ENCODE measurements around the gene ARL16. TPM values are rescaled to one million over a fixed set of nuclear protein-coding genes. Genes with fewer than 3 reads are reported as not detected.

ARL16 gene
- total RNA-seq, 1 experiment from 2014 or later = 38.6 TPM

DNA sequence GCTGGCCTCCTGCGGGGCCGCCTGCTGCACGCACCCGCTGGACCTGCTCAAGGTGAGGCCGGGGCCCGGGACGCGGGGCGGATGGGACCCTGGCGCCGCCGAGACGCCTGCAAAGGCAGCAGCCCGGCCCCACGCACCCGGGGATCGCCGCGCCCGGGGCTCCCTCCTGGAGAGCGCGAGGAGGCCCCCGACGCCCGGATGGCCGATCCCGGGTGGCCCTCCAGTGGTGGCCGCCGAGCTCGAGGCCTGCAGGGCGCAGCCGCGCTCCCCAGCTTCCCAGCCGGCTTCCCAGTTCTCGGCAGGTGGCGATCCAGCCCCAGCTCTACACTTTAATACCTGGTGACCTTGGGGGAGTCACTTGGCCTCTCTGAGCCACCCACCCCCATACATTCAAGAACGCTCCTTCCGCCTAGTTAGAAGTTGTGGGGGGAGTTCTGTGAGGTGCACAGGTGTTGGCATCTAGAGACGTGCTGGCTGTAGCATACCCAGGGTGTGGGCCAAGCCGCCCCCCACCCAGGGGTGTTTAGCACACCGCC, 28.9 kb upstream of the ARL16 start:
- Mint-ChIP-seq H3K4me1 (ENCODE audit: insufficient read depth, unreplicated experiment) (peaks cover 6% of the 10 kb centered on the region), H3K27me3 (ENCODE audit: insufficient read depth, unreplicated experiment) (no peaks in the 10 kb centered on the region), H3K36me3 (ENCODE audit: insufficient read depth, unreplicated experiment) (peaks cover 42% of the 10 kb centered on the region), H3K4me3 (ENCODE audit: unreplicated experiment) (peak overlapping the region; percentile 84), H3K27ac (ENCODE audit: low read depth, unreplicated experiment) (peak overlapping the region; percentile 33), H3K9me3 (ENCODE audit: unreplicated experiment) (no peaks in the 10 kb centered on the region)
- intact Hi-C loops (cut with micrococcal nuclease) = no loop called here
- no TSS peak for BruUV-seq (replicated peaks)
- ChIA-PET POLR2A (interaction anchor here (0.5 to 6.0 kb wide), 10 partner anchors 10 to 157 kb away, joined by 3 to 63 read pairs (median 5); partner anchors contain the start of genes ARL16, HGS, MCRIP1 and MRPL12), CTCF (interaction anchor here (0.6 to 1.4 kb wide), 4 partner anchors 10 to 141 kb away, joined by 3 to 6 read pairs (median 4); no protein-coding TSS in a partner anchor)
- peak; percentile 38 for DNase-seq (ENCODE audit: unreplicated experiment)
- TF ChIP-seq, protein P1, sequence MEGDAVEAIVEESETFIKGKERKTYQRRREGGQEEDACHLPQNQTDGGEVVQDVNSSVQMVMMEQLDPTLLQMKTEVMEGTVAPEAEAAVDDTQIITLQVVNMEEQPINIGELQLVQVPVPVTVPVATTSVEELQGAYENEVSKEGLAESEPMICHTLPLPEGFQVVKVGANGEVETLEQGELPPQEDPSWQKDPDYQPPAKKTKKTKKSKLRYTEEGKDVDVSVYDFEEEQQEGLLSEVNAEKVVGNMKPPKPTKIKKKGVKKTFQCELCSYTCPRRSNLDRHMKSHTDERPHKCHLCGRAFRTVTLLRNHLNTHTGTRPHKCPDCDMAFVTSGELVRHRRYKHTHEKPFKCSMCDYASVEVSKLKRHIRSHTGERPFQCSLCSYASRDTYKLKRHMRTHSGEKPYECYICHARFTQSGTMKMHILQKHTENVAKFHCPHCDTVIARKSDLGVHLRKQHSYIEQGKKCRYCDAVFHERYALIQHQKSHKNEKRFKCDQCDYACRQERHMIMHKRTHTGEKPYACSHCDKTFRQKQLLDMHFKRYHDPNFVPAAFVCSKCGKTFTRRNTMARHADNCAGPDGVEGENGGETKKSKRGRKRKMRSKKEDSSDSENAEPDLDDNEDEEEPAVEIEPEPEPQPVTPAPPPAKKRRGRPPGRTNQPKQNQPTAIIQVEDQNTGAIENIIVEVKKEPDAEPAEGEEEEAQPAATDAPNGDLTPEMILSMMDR (IDR thresholded peaks at IDR 0.05; ENCODE audit: unreplicated experiment) = peak; percentile 24

DNA sequence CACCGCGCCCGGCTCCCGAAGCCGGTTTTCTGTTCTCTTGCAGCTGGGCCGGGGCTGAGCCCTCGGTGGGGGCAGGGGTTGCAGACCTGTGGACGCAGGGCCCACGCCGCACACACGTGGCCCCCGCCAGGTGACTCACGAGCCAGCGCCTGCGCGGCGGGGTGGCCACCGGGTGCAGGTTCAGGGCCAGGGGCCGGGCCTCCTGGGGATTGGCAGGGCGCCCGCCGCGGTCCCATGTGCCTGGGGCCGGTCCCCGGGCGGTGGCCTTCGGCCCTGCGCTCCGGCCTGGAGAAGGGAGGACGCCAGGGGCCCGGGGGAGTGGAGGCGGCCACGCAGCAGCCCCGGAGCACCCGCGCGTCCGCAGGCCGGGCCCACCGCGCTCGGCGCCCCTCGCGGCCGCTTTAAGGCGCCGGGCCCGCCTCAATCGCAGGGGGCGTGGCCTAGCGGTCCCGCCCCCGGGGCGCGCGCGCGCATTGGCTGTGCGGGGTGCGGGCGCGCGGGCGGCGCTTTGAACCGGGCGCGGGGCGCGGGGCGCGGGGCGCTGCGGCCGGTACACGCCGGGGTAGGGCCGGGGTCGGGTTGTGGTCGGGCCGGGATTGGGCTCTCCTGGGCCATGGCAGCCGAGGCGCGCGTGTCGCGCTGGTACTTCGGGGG, 28.3 kb upstream of the ARL16 start, which contains the start of gene SLC25A10:
Gene SLC25A10, plus strand, starts transcription at position 471 of the 654 bp plus-strand sequence. Its CDS starts 143 bp downstream, at position 614.
- peak; percentile 85 for DNase-seq (ENCODE audit: unreplicated experiment)
- H3K9me3 Mint-ChIP-seq (ENCODE audit: unreplicated experiment) = no peaks in the 10 kb centered on the region
- TF ChIP-seq, protein P1 (IDR thresholded peaks at IDR 0.05; ENCODE audit: unreplicated experiment) = no peak
- CTCF ChIA-PET = interaction anchor here (0.7 to 1.4 kb wide), 3 partner anchors 9 to 19 kb away, joined by 3 to 6 read pairs (median 3); no protein-coding TSS in a partner anchor
- peak within 1 kb of the TSS; percentile 33 for H3K27ac Mint-ChIP-seq (ENCODE audit: low read depth, unreplicated experiment)
- H3K4me1 Mint-ChIP-seq (ENCODE audit: insufficient read depth, unreplicated experiment) = peaks cover 6% of the 10 kb centered on the region
- intact Hi-C loops (cut with micrococcal nuclease) = loop anchor here (1.0 kb wide), 1 partner anchor 9 kb away; the partner anchor contains the start of gene MRPL12
- no TSS peak for BruUV-seq (replicated peaks)
- POLR2A ChIA-PET = interaction anchor here (0.5 to 6.0 kb wide), 14 partner anchors 9 to 173 kb away, joined by 3 to 63 read pairs (median 4); partner anchors contain the start of genes ARL16, CCDC137, HGS and MCRIP1
- H3K4me3 Mint-ChIP-seq (ENCODE audit: unreplicated experiment) = peak within 1 kb of the TSS; percentile 84
- no peaks in the 10 kb centered on the region for H3K27me3 Mint-ChIP-seq (ENCODE audit: insufficient read depth, unreplicated experiment)
- H3K36me3 Mint-ChIP-seq (ENCODE audit: insufficient read depth, unreplicated experiment) = peaks cover 47% of the 10 kb centered on the region

DNA sequence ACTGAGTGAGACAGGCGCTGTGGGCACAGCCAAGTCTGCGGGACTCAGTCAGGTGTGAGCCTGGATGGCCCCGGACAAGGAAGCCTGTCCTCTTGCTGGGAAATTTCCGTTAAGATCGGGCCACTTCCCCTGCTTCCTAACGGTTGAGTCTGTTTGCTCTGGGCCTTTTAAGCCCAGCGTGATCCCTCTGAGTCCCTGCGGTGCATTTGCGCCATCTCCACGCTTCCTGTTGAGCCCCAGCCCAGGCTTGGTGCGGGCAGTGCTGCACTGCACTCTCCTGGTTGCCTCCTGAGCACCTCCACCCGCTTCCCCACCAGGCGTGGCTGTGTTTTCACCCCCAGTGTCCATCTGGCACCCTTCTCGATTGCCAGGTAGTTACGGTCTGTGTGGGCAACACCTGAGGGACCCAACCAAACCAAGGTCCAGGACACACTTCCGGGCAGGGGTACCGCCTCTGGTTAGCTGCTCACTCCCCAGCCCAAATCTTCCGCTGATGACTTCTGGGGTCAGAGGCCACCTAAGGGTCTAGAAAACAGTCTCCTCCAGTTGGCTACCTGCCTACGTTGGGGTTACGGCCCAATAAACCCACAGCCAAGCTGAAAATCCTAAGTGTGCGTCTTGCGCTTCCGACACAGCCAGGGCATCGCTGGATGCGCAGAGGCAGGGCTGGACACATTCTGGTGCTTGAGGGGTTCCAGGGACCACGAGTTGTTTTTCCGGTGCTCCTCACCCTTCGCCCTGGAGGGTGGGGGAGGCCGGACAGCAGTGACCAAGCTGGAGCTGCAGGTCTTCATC, 27.1 kb upstream of the ARL16 start:
- Mint-ChIP-seq H3K27ac (ENCODE audit: low read depth, unreplicated experiment) (no peak overlapping the region), H3K9me3 (ENCODE audit: unreplicated experiment) (no peaks in the 10 kb centered on the region), H3K36me3 (ENCODE audit: insufficient read depth, unreplicated experiment) (peaks cover 59% of the 10 kb centered on the region), H3K4me1 (ENCODE audit: insufficient read depth, unreplicated experiment) (peaks cover 6% of the 10 kb centered on the region), H3K4me3 (ENCODE audit: unreplicated experiment) (peak overlapping the region; percentile 84), H3K27me3 (ENCODE audit: insufficient read depth, unreplicated experiment) (no peaks in the 10 kb centered on the region)
- TF ChIP-seq, protein P1 (IDR thresholded peaks at IDR 0.05; ENCODE audit: unreplicated experiment) = no peak
- intact Hi-C loops (cut with micrococcal nuclease) = loop anchor here (1.0 kb wide), 1 partner anchor 7 kb away; the partner anchor contains the start of gene MRPL12
- BruUV-seq (replicated peaks) = no TSS peak
- no peak for DNase-seq (ENCODE audit: unreplicated experiment)
- ChIA-PET POLR2A (interaction anchor here (0.8 to 6.0 kb wide), 9 partner anchors 8 to 123 kb away, joined by 3 to 63 read pairs (median 4); partner anchors contain the start of genes ARL16, CCDC137, HGS and MCRIP1), CTCF (interaction anchor here (0.6 to 1.1 kb wide), 3 partner anchors 9 to 26 kb away, joined by 3 read pairs; no protein-coding TSS in a partner anchor)

Measured in MCF 10A (cell line).